HG03280 (cell line): ENCODE data around the gene SLC38A10.
"Not testable (repeated sequence)": the region's sequence is repeated elsewhere in the genome, so short reads cannot be mapped to it uniquely, and the experiment has no call there.

Source experiments
- ATAC-seq: cut with Tn5 transposase; IDR thresholded peaks from one replicate; pipeline ENCODE4 v1.9.1; 2021; ENCODE audit warnings: mild to moderate bottlenecking, moderate library complexity; ENCODE audit not compliant: unreplicated experiment

SLC38A10 gene

GRCh38 chr17:81312624-81313325, 17.7 kb upstream of the SLC38A10 start:
- no peak for ATAC-seq

DNA sequence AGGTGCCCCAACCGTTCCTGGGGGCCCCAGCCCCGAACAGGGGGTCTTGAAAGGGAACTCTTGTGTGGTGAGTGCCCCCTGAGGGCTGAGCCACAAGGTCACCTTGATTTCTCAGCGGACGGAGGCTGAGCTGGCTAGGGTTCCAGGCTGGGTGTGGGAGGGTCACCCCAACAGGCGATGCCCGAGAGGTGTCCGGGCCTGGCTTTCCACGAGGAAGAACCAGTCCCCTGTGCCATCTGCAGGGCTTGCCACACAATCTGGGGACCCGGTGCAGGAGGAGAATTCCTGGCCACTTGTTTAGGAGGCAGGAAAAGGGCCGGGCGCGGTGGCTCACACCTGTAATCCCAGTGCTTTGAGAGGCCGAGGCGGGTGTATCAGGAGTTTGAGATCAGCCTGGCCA, 16.8 kb upstream of the SLC38A10 start:
- ATAC-seq, result no peak

DNA sequence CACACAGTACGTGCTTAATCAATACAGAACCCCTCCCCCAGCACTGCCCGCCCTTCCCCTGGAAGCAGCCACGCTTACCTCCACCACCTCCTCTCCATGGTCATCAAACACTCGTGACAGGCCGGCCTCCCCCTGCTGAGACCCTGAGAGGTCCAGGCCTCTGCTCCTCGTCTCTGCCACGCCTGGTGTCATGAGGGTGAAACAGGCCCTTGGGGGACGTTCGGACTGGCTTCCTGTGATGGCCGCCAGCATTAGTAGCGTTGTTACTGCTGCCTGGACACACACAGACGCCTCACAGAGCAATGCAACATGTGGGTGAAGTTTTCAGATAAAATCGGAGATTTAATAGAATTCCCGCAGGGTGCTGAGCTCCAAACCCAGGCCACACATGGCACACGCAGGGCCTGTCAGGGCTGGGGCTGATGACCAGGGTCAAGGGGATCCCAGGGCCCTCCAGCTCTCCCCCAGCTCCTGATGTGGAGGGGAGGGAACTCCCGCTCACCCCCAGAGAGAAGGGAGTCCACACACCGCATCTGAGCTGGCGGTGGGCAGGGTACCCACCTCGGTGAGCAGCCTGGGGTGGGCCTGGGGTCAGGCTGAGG, 15.9 kb upstream of the SLC38A10 start:
- ATAC-seq, result no peak

DNA sequence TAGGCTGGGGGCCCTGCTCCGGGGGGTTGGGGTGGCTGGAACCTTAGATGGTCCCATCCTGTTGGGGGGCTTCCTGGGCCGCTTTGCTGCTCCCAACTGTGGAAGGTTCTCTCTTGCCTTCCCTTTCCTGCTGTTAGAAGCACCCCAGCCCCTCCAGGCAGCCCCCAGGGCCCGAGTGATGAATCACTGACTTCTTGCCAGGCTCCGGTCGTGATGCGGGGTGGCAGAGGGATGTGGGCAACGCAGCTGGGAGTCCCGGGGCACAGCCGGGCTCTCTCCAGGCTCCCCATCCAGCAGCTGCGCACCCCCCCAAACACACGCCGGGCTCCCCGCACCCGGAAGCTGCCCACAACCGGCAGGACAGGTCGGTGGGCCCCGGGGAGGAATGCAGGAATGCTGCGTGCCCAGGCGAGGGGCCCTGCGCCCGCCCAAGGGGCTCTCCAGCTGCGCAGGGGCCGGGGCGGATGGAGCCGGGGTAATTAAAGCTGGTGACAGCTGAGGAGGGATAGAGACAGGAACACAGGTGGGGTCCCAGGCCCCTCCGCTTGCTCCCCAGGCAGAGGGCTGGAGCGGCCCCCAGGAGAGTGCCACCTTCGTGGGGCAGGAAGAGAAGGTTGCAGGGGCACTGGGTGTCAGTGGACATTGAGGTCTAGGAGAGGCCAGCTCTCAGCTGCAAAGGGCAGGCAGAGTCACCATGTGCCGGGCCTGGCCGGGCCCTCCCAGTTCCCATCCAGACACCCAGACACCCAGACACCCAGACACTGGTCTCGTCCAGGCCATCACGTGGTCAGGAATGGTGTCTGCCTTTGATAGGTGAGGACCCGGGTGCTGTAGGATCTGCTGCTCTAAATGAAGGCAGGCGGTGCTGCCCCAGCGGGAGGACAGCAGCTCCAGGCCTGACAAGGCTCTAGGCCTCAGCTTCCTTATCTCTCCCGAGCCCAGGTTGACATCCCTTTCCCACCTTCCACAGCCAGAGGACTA, 15.0 kb upstream of the SLC38A10 start:
- no peak for ATAC-seq

- ATAC-seq, result no peak
Measured at GRCh38 chr17:81309140-81309858, 14.2 kb upstream of the SLC38A10 start.

- not testable (repeated sequence) for ATAC-seq
Measured at GRCh38 chr17:81308784-81309139, 13.7 kb upstream of the SLC38A10 start.

DNA sequence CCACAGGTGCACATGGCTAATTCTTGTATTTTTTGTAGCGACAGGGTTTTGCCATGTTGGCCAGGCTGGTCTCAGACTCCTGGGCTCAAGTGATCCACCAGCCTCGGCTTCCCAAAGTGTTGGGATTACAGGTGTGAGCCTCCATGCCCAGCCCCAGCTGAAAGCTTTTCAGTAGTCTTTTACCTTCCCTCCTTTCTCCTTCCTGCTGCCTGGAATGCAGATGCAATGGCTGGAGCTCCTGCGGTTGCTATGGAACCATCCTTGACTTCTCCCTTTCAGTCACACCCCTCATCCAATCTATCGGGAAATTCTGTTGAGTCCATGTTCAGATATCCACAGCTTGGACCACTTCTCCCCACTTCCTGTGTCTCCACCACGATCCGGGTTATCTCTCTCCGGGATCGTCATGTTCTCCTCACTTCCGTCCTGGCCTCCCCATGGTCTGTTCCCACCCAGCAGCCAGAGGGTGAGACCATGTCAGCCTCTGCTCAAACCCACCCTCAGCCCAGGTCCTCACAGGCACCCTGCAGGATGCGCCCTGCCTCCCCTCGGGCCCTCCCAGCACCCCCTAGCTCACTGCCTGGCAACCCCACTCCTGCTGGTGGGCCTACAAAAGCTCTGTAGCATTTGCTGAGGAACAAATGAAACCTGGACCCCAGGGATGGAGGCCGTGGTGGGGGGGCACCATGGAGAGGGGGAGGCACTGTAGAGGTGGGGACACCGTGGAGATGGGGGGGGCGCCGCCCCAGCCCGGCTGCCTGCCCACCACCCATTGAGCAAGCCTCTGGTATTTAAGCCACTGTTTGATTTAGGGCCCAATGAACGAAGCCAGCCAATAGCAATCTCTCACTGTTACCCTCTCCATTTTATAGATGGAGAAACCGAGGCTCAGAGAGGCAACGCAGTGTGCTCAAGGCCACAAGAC, 12.8 kb upstream of the SLC38A10 start:
- ATAC-seq, result no peak

- ATAC-seq, result no peak
Measured at GRCh38 chr17:81306898-81307510, 11.9 kb upstream of the SLC38A10 start.

GRCh38 chr17:81306491-81306890, 11.4 kb upstream of the SLC38A10 start:
- no peak for ATAC-seq

GRCh38 chr17:81305051-81305630, 10.0 kb upstream of the SLC38A10 start:
- ATAC-seq, result no peak

- ATAC-seq, result no peak
Measured at GRCh38 chr17:81304196-81305015, 9.3 kb upstream of the SLC38A10 start.

- ATAC-seq, result no peak
Measured at GRCh38 chr17:81303385-81303784, 8.3 kb upstream of the SLC38A10 start.

DNA sequence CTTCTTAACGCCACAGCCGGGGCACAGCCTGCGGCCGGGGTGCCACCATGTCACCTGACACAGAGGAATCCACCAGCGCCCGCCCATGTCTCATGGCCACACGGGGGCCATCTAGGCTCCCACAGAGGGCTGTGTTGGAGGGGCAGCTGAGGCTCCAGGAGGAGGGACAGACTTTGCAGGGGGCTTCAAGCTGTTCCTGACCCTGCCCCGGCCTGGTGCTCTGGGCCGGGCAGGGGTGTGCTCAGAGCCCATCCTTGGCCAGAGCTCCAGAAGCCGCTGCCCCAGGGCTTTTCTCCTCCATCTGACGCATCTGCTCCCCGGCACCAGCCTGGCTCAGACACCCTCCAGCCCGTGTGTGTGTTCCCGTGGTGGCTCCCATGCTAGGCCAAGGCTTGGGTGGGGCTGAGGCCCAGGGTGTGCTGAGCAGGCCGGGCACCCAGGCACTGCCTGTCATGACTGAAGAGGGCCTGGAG, 7.8 kb upstream of the SLC38A10 start:
- no peak for ATAC-seq

DNA sequence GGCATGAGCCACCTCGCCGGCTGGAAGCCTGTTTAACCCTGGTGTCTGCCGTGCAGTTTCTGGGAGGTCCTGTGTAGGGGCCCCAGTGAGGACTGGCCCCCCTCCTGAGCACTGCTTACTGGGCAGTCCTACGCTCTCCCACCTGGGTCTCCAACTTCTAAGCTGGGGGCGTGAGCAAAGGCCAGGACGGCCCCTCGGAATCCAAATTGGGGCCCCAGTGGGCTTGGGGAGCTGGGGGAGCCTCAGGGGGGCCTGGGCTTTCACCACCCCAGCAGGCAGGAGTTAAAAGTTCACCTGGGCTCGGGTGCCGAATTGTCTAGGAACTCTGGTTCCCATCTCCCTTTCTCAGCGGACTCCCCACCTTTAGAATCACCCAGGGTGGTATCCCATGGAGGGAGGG, 7.2 kb upstream of the SLC38A10 start:
- no peak for ATAC-seq

DNA sequence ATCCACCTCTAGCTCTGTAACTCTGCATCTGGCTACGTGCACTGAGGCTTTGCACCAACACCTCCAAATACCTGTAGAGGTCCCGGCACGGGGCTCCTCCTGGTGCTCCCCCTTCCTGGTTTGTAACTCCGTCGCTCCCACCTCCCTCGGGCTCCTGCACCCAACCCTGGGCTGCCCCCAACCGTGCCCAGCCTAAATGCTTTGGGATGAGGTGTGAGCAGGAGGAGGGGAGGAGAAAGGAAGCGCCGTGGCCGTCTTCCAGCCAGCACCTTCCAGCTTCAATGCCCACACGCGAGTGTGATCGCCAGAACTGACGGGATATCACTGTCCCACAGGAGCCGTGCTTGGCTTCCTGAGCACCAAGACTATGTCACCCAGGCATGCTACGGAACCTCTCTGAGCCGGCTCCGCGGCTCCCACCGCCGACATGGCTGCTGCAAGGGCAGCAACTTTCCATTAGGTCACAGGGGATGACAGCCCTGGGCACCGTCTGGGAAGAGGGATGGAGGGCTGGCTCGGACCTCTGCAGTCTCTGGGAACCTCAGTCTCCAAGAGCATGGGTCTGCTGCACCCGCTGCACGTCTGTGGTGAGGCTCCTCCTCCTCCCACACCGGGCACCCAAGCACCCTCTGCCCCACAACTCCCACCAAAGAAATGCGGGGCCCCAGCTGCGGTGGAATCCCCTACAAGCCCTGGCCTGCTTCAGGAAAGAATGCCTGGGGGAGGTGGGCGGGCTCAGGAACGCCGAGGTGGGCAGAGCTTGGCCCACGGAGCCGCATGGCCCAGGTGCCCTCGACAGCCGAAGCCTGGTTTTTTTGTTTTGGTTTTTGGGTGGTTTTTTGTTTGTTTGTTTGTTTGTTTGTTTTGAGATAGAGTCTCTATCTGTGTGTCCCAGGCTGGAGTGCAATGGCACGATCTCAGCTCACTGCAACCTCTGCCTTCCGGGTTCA, 6.4 kb upstream of the SLC38A10 start:
- ATAC-seq, result no peak

GRCh38 chr17:81300586-81301155, 5.6 kb upstream of the SLC38A10 start:
- ATAC-seq, result no peak
